Parietal lobe (tissue), 2 donors: ENCODE measurements around the gene AMMECR1. TPM values are rescaled to one million over a fixed set of nuclear protein-coding genes. Genes with fewer than 3 reads are reported as not detected.
A peak's percentile ranks its signal among the peaks of the same experiment; 100 is the strongest.

ENCODE experiments used
- small RNA-seq: library from RNA; depleted of rRNA; stranded (forward); fragments of <200 nt; gene quantifications from one replicate; pipeline ENCODE3, GENCODE V24; 2014; ENCODE audit warnings: low replicate concordance
- total RNA-seq: library from RNA; depleted of rRNA; stranded (reverse); fragments of >200 nt; gene quantifications from one replicate; pipeline ENCODE4 v1.2.3, GENCODE V29; 2014

The AMMECR1 gene
- total RNA-seq, result 8.8 TPM

GRCh38 chrX:110317820-110318663 is at the start of gene AMMECR1:
Gene AMMECR1 (minus strand): TSS chrX:110318085. CDS start chrX:110318071, 14 bp downstream.

GRCh38 chrX:110358548-110358947 is 40.7 kb upstream of the AMMECR1 start, which contains the start of gene RTL9:
Gene RTL9 (plus strand): TSS chrX:110358848. CDS start chrX:110450618, 91,770 bp downstream.

Small RNA genes lying within 50 kb of the gene (small RNA-seq; reads per million reads assigned to genes)
- not detected for gene GNG5P2
- 1.7 reads per million, percentile 78 among the genes with 10 or more reads in this experiment for gene SNORD96B

Other genes starting within 250 kb of the AMMECR1 start
- 0.63 TPM for gene RTL9, start 40.8 kb upstream of the AMMECR1 start, total RNA-seq